Measurements from ENCODE around the gene ACMSD.

ACMSD gene

DNA sequence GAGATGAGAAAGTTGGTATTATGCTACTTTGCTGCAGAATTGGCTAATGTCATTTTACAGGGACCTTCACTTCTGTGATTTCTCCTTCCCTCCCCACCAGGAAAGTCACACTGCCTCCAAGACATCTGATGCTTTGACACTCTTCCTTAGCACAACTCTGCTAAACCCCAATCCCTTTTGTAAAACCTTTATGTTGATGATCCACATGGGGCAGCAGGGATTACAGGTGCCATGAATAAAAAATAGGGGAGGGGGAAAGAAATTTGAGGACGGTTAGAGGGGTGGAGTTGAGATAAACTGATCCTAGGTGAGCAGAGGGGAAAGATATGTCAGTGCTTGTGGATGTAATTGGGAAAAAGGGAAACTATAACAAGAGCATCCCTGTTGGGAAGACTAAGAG lies 106.6 kb downstream of the ACMSD start:
- FAIRE-seq (no peak), DNase-seq (ENCODE audit: low spot score) (no peak)

DNA sequence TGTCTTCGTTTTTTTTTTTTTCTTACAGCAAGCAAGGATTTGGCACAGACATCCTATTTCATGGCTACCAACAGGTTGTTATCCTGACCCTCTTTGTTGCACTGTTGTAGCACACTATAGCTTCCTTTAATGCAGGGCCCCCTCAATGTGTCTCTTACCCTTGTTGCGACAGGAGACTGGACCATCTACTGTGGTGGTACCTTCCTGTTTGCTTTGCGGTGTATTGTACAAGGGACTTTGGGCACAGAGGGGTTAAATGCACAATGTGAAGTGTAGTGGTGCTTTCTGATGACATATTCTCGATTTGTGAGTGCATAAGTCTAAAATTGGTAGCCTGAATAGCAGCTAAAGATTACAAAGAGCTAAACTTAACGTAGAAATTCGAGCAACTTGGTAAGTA lies 107.7 kb downstream of the ACMSD start:
- FAIRE-seq = no peak
- DNase-seq (ENCODE audit: low spot score) = no peak

DNA sequence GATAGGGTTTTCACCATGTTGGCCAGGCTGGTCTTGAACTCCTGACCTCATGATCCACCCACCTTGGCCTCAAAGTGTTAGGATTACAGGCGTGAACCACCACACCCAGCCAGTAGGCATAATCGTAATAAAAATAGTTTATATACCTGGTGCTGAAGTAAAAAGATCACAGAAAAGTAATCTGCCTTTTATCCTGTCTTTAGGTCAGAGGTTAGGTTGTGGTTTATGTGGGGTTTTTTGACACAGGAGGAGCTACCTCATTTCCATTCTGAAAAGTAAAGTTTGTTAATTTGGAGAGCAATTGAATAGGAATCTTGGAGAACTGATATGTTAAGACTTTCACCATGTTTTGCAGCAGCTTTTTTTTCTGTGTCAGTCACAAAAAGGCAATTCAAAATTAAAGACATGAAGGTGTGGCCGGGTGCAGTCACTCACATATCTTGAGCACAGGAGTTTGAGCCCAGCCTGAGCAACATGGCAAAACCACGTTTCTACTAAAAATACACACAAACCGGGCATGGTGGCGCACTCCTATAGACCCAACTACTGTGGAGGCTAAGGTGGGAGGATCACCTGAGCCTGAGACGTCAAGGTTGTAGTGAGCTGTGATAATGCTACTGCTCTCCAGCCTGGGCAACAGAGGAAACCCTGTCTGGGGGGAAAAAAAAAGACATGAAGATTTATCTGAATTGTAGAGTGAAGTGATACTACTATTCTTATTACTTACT lies 111.7 kb downstream of the ACMSD start:
- DNase-seq (ENCODE audit: low spot score) (no peak), FAIRE-seq (no peak)

DNA sequence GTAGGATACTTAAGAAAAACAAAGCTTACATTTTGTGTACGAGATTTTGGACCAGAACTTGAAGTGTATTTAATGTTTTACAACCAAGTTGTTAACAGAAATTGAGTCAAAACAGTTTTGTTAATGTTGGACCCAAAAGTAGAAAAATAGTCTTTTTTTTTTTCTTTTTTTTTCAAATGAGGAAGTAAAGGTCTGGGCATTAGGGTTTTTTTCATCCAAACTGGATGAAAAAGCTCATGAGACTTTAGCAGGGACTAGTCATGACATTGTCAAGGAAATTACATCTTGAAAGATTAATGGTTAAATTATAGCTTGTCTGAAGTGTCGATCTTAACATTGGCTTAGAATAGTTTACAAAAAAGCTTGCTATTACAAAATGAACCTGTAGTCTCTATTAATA lies 112.5 kb downstream of the ACMSD start:
- DNase-seq (ENCODE audit: low spot score) = no peak
- FAIRE-seq = no peak

Data from urothelium cell line (cell line).